ENCODE results near the gene PRIM2.
"Not testable (repeated sequence)": the region's sequence is repeated elsewhere in the genome, so short reads cannot be mapped to it uniquely, and the experiment has no call there.

The PRIM2 gene

GRCh38 chr6:57359766-57360165 lies 42.3 kb downstream of the PRIM2 start:
- not testable (repeated sequence) for DNase-seq

GRCh38 chr6:57362340-57362739 lies 44.9 kb downstream of the PRIM2 start:
- DNase-seq, result not testable (repeated sequence)

GRCh38 chr6:57365076-57365583 lies 47.7 kb downstream of the PRIM2 start:
- DNase-seq, result not testable (repeated sequence)

GRCh38 chr6:57368965-57369731 lies 51.7 kb downstream of the PRIM2 start:
- DNase-seq, result not testable (repeated sequence)

- not testable (repeated sequence) for DNase-seq
These were observed 54.3 kb downstream of the PRIM2 start for GRCh38 chr6:57371779-57372178.

GRCh38 chr6:57374764-57375163 lies 57.3 kb downstream of the PRIM2 start:
- DNase-seq, result not testable (repeated sequence)

GRCh38 chr6:57376083-57376482 lies 58.7 kb downstream of the PRIM2 start:
- not testable (repeated sequence) for DNase-seq

- DNase-seq, result not testable (repeated sequence)
These were observed 71.7 kb downstream of the PRIM2 start for GRCh38 chr6:57389038-57389592.

GRCh38 chr6:57390818-57391217 lies 73.4 kb downstream of the PRIM2 start:
- not testable (repeated sequence) for DNase-seq

- DNase-seq, result not testable (repeated sequence)
These were observed 74.6 kb downstream of the PRIM2 start for GRCh38 chr6:57392047-57392446.

- DNase-seq, result not testable (repeated sequence)
These were observed 101.9 kb downstream of the PRIM2 start for GRCh38 chr6:57419341-57419740.

- no peak for DNase-seq
These were observed 104.1 kb downstream of the PRIM2 start for GRCh38 chr6:57421503-57421902.

GRCh38 chr6:57423468-57423867 lies 106.0 kb downstream of the PRIM2 start:
- no peak for DNase-seq

- DNase-seq, result not testable (repeated sequence)
These were observed 114.3 kb downstream of the PRIM2 start for GRCh38 chr6:57431742-57432141.

- no peak for DNase-seq
These were observed 114.7 kb downstream of the PRIM2 start for GRCh38 chr6:57432157-57432556.

GRCh38 chr6:57432919-57433684 lies 115.7 kb downstream of the PRIM2 start:
- DNase-seq, result no peak

- DNase-seq, result not testable (repeated sequence)
These were observed 116.4 kb downstream of the PRIM2 start for GRCh38 chr6:57433790-57434189.

GRCh38 chr6:57434944-57435343 lies 117.5 kb downstream of the PRIM2 start:
- no peak for DNase-seq

GRCh38 chr6:57435475-57436160 lies 118.2 kb downstream of the PRIM2 start:
- no peak for DNase-seq

- DNase-seq, result not testable (repeated sequence)
These were observed 123.3 kb downstream of the PRIM2 start for GRCh38 chr6:57440735-57441134.

- DNase-seq, result not testable (repeated sequence)
These were observed 124.7 kb downstream of the PRIM2 start for GRCh38 chr6:57442133-57442532.
